ENCODE measurements around the gene RAD52. TPM values are rescaled to one million over a fixed set of nuclear protein-coding genes. Genes with fewer than 3 reads are reported as not detected.

Gene RAD52
- total and polyA plus RNA-seq, 4 donors = 3.7 to 14.2 (median 6.7) TPM

DNA sequence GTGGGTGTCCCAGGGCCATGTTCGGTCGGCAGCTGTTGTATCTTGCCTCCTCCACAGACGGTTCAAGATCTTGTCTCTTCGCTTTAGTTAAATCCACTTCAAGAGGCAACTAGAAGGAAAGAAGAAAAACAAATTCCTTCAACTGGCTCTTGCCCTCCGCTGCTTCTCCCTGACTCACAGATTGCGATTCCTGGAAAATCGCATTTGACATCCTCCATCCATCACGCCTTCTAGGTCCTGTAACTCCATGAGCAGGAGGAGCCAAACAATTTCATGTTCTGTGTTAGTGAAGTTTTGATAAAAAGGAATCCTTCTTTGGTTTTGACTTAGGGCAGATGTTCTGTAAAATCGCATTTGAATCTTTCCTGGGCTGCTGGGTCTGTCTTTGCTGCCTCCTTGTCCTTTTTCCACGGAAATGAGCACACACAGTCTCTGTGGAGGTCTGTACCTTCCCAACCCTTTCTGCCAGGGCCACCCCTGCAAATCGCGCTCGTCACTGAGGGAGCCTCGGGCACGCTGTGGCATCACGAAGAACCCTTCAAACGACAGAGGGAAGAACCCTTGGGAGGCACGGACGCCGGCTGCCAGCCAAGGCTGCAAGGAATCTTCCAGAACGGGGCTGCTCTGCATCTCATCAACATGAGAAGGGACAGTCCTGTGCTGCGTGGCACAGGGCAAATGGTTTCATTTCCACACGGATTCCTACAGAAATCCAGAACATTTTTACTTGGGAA lies 32.6 kb downstream of the RAD52 start:
- Histone ChIP-seq H3K4me1 (ENCODE audit: control insufficient read depth in 4 of 4, insufficient read depth in 4 of 4, low read length in 3 of 4) (peaks cover 0 to under 1% (median 0%) of the 10 kb centered on the region in 4 donors), H3K9ac (ENCODE audit: low read depth in 1 of 2, low read length in 2 of 2) (no peak overlapping the region), H3K27ac (ENCODE audit: low read depth in 1 of 2, low read length in 2 of 2) (no peak overlapping the region), H3K36me3 (ENCODE audit: control insufficient read depth in 4 of 4, insufficient read depth in 3 of 4, low read depth in 1 of 4, low read length in 3 of 4) (peaks cover 11 to 46% (median 23%) of the 10 kb centered on the region in 4 donors), H3K9me3 (ENCODE audit: control insufficient read depth in 4 of 4, low read length in 3 of 4) (no peaks in the 10 kb centered on the region), H3K27me3 (ENCODE audit: control insufficient read depth in 4 of 4, insufficient read depth in 4 of 4, low read length in 3 of 4) (no peaks in the 10 kb centered on the region), H3K4me3 (ENCODE audit: low read depth in 1 of 3, low read length in 3 of 3) (no peak overlapping the region)
- no peak for DNase-seq (ENCODE audit: low spot score)
- TF ChIP-seq SP1 (IDR thresholded peaks at IDR 0.05) (no peak), TAF1 (conservative IDR thresholded peaks at IDR 0.05) (no peak), YY1 (IDR thresholded peaks at IDR 0.05) (no peak), FOXA1 (IDR thresholded peaks at IDR 0.05) (no peak), ATF3 (IDR thresholded peaks at IDR 0.05) (no peak), ZBTB33 (IDR thresholded peaks at IDR 0.05) (no peak), FOXA2 (IDR thresholded peaks at IDR 0.05) (no peak)
- TF ChIP-seq, protein P1, sequence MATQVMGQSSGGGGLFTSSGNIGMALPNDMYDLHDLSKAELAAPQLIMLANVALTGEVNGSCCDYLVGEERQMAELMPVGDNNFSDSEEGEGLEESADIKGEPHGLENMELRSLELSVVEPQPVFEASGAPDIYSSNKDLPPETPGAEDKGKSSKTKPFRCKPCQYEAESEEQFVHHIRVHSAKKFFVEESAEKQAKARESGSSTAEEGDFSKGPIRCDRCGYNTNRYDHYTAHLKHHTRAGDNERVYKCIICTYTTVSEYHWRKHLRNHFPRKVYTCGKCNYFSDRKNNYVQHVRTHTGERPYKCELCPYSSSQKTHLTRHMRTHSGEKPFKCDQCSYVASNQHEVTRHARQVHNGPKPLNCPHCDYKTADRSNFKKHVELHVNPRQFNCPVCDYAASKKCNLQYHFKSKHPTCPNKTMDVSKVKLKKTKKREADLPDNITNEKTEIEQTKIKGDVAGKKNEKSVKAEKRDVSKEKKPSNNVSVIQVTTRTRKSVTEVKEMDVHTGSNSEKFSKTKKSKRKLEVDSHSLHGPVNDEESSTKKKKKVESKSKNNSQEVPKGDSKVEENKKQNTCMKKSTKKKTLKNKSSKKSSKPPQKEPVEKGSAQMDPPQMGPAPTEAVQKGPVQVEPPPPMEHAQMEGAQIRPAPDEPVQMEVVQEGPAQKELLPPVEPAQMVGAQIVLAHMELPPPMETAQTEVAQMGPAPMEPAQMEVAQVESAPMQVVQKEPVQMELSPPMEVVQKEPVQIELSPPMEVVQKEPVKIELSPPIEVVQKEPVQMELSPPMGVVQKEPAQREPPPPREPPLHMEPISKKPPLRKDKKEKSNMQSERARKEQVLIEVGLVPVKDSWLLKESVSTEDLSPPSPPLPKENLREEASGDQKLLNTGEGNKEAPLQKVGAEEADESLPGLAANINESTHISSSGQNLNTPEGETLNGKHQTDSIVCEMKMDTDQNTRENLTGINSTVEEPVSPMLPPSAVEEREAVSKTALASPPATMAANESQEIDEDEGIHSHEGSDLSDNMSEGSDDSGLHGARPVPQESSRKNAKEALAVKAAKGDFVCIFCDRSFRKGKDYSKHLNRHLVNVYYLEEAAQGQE (IDR thresholded peaks at IDR 0.05) = no peak
- 97% methylated on average over 23 of the region's 23 CpGs for WGBS

DNA sequence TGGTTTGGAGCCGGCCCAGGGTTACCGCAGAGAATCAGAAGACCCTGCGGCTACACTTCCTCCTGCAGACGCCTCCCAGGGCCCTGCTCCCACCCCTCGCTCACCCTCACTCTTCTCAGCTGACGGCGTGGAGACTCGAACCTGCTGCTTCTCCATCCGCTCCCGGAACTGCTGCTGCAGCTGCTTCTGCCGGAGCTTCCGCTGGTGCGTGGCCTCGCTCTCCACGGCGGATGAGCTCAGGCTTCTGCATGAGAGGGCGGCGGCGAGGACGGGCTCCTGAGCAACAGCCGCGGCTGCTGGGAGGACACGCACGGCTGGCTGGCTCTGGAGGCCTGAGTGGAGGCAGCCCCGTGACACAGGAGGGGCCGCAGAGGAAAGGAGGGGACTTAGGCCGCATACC lies 33.3 kb downstream of the RAD52 start:
- Histone ChIP-seq H3K9me3 (ENCODE audit: control insufficient read depth in 4 of 4, low read length in 3 of 4) (no peaks in the 10 kb centered on the region), H3K4me1 (ENCODE audit: control insufficient read depth in 4 of 4, insufficient read depth in 4 of 4, low read length in 3 of 4) (peaks cover 0 to 2% (median 0%) of the 10 kb centered on the region in 4 donors), H3K4me3 (ENCODE audit: low read depth in 1 of 3, low read length in 3 of 3) (no peak overlapping the region), H3K36me3 (ENCODE audit: control insufficient read depth in 4 of 4, insufficient read depth in 3 of 4, low read depth in 1 of 4, low read length in 3 of 4) (peaks cover 11 to 46% (median 24%) of the 10 kb centered on the region in 4 donors), H3K27ac (ENCODE audit: low read depth in 1 of 2, low read length in 2 of 2) (no peak overlapping the region), H3K9ac (ENCODE audit: low read depth in 1 of 2, low read length in 2 of 2) (no peak overlapping the region), H3K27me3 (ENCODE audit: control insufficient read depth in 4 of 4, insufficient read depth in 4 of 4, low read length in 3 of 4) (no peaks in the 10 kb centered on the region)
- 93% methylated on average over 27 of the region's 27 CpGs for WGBS
- no peak for DNase-seq (ENCODE audit: low spot score)
- TF ChIP-seq, protein P2, sequence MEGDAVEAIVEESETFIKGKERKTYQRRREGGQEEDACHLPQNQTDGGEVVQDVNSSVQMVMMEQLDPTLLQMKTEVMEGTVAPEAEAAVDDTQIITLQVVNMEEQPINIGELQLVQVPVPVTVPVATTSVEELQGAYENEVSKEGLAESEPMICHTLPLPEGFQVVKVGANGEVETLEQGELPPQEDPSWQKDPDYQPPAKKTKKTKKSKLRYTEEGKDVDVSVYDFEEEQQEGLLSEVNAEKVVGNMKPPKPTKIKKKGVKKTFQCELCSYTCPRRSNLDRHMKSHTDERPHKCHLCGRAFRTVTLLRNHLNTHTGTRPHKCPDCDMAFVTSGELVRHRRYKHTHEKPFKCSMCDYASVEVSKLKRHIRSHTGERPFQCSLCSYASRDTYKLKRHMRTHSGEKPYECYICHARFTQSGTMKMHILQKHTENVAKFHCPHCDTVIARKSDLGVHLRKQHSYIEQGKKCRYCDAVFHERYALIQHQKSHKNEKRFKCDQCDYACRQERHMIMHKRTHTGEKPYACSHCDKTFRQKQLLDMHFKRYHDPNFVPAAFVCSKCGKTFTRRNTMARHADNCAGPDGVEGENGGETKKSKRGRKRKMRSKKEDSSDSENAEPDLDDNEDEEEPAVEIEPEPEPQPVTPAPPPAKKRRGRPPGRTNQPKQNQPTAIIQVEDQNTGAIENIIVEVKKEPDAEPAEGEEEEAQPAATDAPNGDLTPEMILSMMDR (IDR thresholded peaks at IDR 0.05; ENCODE audit: low read depth, low read length, missing input control) = no peak
- no peak for TF ChIP-seq MAX (IDR thresholded peaks at IDR 0.05)
- no peak for TF ChIP-seq RXRA (IDR thresholded peaks at IDR 0.05)
- TF ChIP-seq HNF4A (conservative IDR thresholded peaks at IDR 0.05) = no peak
- no peak for TF ChIP-seq HNF4G (IDR thresholded peaks at IDR 0.05)
- TF ChIP-seq ZBTB33 (IDR thresholded peaks at IDR 0.05) = no peak
- no peak for TF ChIP-seq FOXA2 (IDR thresholded peaks at IDR 0.05)
- no peak for TF ChIP-seq SP1 (IDR thresholded peaks at IDR 0.05)
- no peak for TF ChIP-seq TAF1 (conservative IDR thresholded peaks at IDR 0.05)
- TF ChIP-seq JUND (IDR thresholded peaks at IDR 0.05) = no peak
- no peak for TF ChIP-seq GABPA (IDR thresholded peaks at IDR 0.05 in 1 of 2, conservative IDR thresholded peaks at IDR 0.05 in 1 of 2)

Measured in liver (tissue), 9 donors.